GM12892 (cell line): Measurements from ENCODE around the gene TUG1.

Experiments used
- DNase-seq: peaks from one replicate; pipeline ENCODE4 v3.0.0; 2011; ENCODE audit not compliant: insufficient read length
- FAIRE-seq: peaks from 2 replicates; lab custom pipeline; 2011; peaks lifted over from hg19 to GRCh38; lab: Jason Lieb, UNC
- POLR2A ChIP-seq: IDR thresholded peaks from 2 replicates; pipeline ENCODE4 v1.6.1; 2011; ENCODE audit warnings: low read depth, low read length, control low read depth
- POLR2AphosphoS5 ChIP-seq: IDR thresholded peaks from 2 replicates; pipeline ENCODE4 v1.6.1; 2011; ENCODE audit warnings: low read depth, low read length, control low read depth
- TAF1 ChIP-seq: IDR thresholded peaks from 2 replicates; pipeline ENCODE4 v1.6.1; 2011; ENCODE audit warnings: low read depth, mild to moderate bottlenecking, control low read depth, low read length, borderline replicate concordance

Gene TUG1

GRCh38 chr22:30947816-30948454 is 21.1 kb upstream of the TUG1 start:
- TF ChIP-seq POLR2AphosphoS5 (no peak), TAF1 (no peak), POLR2A (no peak)
- FAIRE-seq (no peak), DNase-seq (no peak)

- DNase-seq (no peak), FAIRE-seq (no peak)
- no peak for TF ChIP-seq TAF1
- no peak for TF ChIP-seq POLR2A
- TF ChIP-seq POLR2AphosphoS5 = no peak
Measured at GRCh38 chr22:30948930-30949342, 20.1 kb upstream of the TUG1 start.

DNA sequence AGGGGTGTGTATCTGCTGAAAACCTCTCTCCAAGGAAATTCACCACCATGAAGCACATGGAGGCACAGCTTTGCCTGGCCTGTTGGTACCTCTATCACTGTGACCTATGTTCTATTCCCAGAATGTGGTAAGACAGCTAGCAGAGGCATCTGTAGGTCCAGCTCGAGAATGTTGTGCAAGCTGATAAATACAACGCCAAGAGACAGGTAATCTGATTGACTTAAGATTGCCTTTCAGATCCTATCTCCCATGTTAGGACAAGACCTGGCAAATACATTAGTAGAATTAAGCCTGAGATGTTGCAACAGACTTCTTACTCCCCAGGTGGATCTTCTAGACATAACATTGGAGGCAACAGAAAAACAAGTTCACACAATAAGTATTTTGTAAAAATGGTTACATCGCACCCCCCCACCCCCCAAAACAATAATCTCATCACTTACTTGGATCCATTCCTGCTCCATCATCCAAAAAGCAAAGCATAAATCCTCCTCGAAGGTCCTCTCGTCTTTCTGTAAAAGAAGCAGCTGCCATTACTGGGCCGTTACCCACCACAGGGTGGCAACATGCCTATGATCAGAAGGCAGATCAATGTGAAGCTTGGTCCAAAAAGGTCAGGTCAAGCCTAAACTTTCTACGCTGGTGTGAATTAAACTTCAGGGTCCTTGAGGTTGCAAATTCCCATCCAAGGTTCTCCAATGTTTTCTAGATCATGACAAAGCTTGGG is 19.0 kb upstream of the TUG1 start:
- no peak for TF ChIP-seq POLR2AphosphoS5
- no peak for TF ChIP-seq TAF1
- TF ChIP-seq POLR2A = no peak
- DNase-seq (no peak), FAIRE-seq (no peak)

- TF ChIP-seq TAF1 (no peak), POLR2AphosphoS5 (no peak)
- FAIRE-seq = no peak
- no peak for DNase-seq
Measured at GRCh38 chr22:30953206-30953605, 15.9 kb upstream of the TUG1 start.

GRCh38 chr22:30955153-30955552 is 13.9 kb upstream of the TUG1 start:
- DNase-seq (no peak), FAIRE-seq (no peak)
- TF ChIP-seq TAF1 (no peak), POLR2AphosphoS5 (no peak), POLR2A (no peak)

- TF ChIP-seq TAF1 (no peak), POLR2AphosphoS5 (no peak), POLR2A (no peak)
- FAIRE-seq = no peak
- DNase-seq = no peak
Measured at GRCh38 chr22:30964858-30965257, 4.2 kb upstream of the TUG1 start.

GRCh38 chr22:30968015-30968923 is 796 bp upstream of the TUG1 start, which contains the start of gene MORC2:
MORC2 (minus strand) TSS chr22:30968774; CDS start chr22:30967889, 885 bp downstream.
- FAIRE-seq = no peak

DNA sequence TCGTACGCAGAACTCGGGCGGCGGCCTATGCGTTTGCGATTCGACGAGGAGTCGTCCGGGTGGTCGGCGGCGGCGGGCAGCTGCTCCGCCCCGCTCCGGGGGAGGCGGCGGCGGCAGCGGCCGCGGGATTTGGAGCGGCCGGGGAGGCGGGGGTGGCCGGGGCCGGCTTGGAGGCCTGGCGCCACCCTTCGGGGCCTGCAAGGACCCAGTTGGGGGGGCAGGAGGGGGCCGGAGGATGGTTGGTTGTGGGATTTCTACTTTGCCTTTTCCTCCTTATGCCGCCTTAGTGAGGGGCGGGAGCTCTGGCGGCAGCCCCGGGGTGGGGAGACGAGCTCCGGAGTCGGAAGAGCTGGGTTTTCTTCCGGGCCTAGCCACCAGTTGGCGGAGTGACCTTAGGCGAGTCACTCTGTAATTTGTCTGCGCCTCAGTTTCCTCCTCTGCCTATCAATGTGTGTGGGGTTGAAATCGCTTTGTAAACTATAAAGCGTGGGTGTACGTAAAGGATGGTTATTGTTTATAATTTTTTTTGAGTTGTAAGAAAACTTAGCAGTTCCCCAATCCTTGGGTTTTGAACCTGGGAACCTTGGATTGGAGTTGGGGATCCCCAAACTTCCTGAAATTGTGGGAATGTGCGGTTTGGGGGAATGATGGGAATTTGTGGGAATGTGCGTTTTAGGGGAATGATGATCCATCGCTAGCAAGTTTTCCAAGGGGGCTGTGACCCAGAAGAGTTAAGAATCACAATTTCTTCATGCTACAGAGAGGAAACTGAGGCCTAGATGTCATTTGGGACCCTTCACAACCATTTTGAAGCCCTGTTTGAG is 679 bp downstream of the TUG1 start:
- TF ChIP-seq TAF1 (no peak), POLR2AphosphoS5 (no peak), POLR2A (no peak)
- DNase-seq = no peak

More at GRCh38 chr22:30968015-30968923, 796 bp upstream of the TUG1 start, which contains the start of gene MORC2:
- peak; percentile 35 for DNase-seq
- no peak for TF ChIP-seq POLR2A
- TF ChIP-seq POLR2AphosphoS5 = no peak; the same call in 1 of the 2 replicates
- TF ChIP-seq TAF1 = no peak

GRCh38 chr22:30970356-30970746 is 1.3 kb downstream of the TUG1 start:
- peak; percentile 21 for FAIRE-seq

More for the DNA sequence above, 679 bp downstream of the TUG1 start:
- peak; percentile 70 for FAIRE-seq

DNA sequence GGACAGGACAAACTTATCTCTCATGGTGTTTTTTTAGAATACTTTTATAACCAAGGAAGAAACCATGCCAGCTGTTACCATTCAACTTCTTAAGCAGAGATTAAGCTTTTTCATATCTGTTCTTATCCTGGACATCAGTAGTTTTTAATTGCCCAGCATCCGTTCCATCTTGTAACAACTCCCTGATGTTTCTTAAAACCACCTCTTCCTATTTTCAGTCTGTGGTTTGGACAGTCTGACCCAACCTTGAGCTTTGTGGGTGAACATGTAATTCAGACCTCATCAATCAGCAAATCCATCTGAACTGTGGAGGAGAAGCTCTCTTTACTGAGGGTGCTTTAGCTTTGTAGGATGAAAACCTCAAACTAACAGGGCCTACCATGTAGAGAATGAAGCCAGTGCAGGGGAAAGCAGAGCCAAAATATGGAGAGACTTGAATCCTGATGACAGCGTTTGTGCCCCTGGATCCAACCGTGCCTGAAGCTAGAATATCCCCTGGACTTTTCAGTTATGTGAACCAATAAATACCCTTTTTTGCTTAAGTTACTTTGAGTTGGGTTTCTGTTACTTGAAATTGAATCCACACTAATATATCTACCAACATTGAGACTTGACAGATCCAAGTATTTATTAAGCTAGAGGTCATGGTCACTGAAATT is 9.4 kb downstream of the TUG1 start:
- TF ChIP-seq POLR2A = no peak
- TF ChIP-seq TAF1 = no peak
- TF ChIP-seq POLR2AphosphoS5 = no peak
- FAIRE-seq = peak; percentile 79
- no peak for DNase-seq

More at GRCh38 chr22:30970356-30970746, 1.3 kb downstream of the TUG1 start:
- TF ChIP-seq TAF1 = no peak
- no peak for DNase-seq

GRCh38 chr22:30979932-30980331 is 10.9 kb downstream of the TUG1 start:
- DNase-seq (no peak), FAIRE-seq (peak; percentile 5)
- TF ChIP-seq TAF1 (no peak), POLR2A (no peak), POLR2AphosphoS5 (no peak)
